ENCODE data around the gene FLNB. TPM values are rescaled to one million over a fixed set of nuclear protein-coding genes. Genes with fewer than 3 reads are reported as not detected.
A peak's percentile ranks its signal among the peaks of the same experiment; 100 is the strongest.

FLNB gene
- total RNA-seq, 1 experiment from 2014 or later = 315 TPM

DNA sequence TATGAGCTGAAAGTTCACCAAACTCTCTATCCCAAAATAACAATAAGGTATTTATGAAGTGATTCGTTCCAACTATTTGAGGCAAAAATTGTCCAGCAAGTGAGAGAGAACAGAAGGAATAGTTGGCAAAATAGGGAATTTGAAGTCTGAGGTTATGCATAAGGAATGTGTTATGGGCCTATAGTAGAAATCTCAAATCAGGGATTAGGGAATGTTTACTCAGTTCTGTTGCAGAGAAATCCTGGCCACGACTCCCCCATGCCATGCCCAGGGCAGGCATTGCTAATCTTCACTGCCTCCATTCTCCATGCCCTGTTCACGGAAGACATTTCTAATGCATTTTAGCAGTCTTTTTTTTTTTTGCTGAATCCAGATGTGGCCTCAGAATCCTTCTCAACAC is 58.6 kb downstream of the FLNB start:
- Mint-ChIP-seq H3K27ac (ENCODE audit: unreplicated experiment) (peak overlapping the region; percentile 79), H3K4me3 (ENCODE audit: unreplicated experiment) (peak overlapping the region; percentile 45), H3K4me1 (ENCODE audit: low read depth, unreplicated experiment) (peaks cover 41% of the 10 kb centered on the region), H3K36me3 (ENCODE audit: insufficient read depth, unreplicated experiment) (peaks cover 64% of the 10 kb centered on the region), H3K27me3 (ENCODE audit: insufficient read depth, unreplicated experiment) (no peaks in the 10 kb centered on the region), H3K9me3 (ENCODE audit: unreplicated experiment) (no peaks in the 10 kb centered on the region)
- Histone ChIP-seq H3K9me3 (no peaks in the 10 kb centered on the region), H3K4me1 (peaks cover 92% of the 10 kb centered on the region), H3K36me3 (ENCODE audit: control insufficient read depth, insufficient read depth, low read length) (no peaks in the 10 kb centered on the region; the same call in 1 of the 2 replicates), H3K27me3 (replicated peaks; ENCODE audit: control insufficient read depth, insufficient read depth, low read length) (no peaks in the 10 kb centered on the region), H3K4me3 (ENCODE audit: low read depth, low read length) (no peak overlapping the region)
- intact Hi-C loops (cut with micrococcal nuclease; ENCODE audit: unreplicated experiment) = no loop called here
- DNase-seq = no peak
- BruUV-seq (replicated peaks) = no TSS peak
- ChIA-PET POLR2A (interaction anchor here (0.5 kb wide), 1 partner anchor 22 kb away, joined by 3 read pairs; no protein-coding TSS in a partner anchor), CTCF (no interaction called here)
- TF ChIP-seq, protein P1, sequence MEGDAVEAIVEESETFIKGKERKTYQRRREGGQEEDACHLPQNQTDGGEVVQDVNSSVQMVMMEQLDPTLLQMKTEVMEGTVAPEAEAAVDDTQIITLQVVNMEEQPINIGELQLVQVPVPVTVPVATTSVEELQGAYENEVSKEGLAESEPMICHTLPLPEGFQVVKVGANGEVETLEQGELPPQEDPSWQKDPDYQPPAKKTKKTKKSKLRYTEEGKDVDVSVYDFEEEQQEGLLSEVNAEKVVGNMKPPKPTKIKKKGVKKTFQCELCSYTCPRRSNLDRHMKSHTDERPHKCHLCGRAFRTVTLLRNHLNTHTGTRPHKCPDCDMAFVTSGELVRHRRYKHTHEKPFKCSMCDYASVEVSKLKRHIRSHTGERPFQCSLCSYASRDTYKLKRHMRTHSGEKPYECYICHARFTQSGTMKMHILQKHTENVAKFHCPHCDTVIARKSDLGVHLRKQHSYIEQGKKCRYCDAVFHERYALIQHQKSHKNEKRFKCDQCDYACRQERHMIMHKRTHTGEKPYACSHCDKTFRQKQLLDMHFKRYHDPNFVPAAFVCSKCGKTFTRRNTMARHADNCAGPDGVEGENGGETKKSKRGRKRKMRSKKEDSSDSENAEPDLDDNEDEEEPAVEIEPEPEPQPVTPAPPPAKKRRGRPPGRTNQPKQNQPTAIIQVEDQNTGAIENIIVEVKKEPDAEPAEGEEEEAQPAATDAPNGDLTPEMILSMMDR (IDR thresholded peaks at IDR 0.05; ENCODE audit: insufficient read depth in 1 of 2, low read depth in 1 of 2, low read length in 1 of 2, severe bottlenecking in 1 of 2, unreplicated experiment in 1 of 2) = no peak

DNA sequence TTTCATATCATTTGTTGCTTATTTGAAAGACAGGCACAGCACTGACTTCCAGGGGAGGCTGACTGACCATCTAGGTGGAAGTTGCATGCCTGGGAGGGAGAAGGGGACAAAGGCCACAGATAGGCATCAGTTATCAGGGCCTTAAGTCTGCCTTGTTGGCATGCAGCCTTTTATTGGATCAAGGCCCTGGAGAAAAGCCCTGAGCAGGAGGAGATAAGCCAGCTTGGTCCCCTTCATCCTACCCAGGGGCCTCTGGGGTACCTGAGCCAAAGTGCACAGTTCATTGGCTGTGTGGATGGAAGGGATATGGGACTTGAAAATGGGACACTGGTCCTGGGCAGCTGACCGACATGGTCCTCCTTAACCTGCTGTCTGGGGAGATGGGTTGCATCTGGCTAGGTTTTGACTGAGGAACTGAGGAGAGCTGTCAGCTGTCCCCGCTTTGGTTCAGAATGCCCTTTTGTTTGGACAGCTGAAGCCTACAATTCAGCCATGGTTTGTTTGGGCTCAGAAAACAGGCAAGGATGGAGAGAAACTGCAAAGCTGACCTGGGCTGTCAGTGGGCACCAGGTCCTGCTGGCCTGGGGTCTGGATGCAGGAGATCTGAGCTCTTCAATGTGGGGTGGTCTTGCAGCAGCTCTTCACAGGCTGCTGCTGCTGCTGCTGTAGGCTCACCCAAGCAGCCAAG is 60.0 kb downstream of the FLNB start:
- TF ChIP-seq, protein P1 (IDR thresholded peaks at IDR 0.05; ENCODE audit: insufficient read depth in 1 of 2, low read depth in 1 of 2, low read length in 1 of 2, severe bottlenecking in 1 of 2, unreplicated experiment in 1 of 2) = no peak
- Histone ChIP-seq H3K4me3 (ENCODE audit: low read depth, low read length) (no peak overlapping the region), H3K27me3 (replicated peaks; ENCODE audit: control insufficient read depth, insufficient read depth, low read length) (no peaks in the 10 kb centered on the region), H3K4me1 (peaks cover 92% of the 10 kb centered on the region), H3K9me3 (no peaks in the 10 kb centered on the region), H3K36me3 (ENCODE audit: control insufficient read depth, insufficient read depth, low read length) (no peaks in the 10 kb centered on the region; the same call in 1 of the 2 replicates)
- TSS peak; percentile 33 for BruUV-seq (replicated peaks)
- peaks cover 68% of the 10 kb centered on the region for H3K36me3 Mint-ChIP-seq (ENCODE audit: insufficient read depth, unreplicated experiment)
- CTCF ChIA-PET = interaction anchor here (1.0 kb wide), 1 partner anchor 61 kb away, joined by 3 read pairs; no protein-coding TSS in a partner anchor
- POLR2A ChIA-PET = interaction anchor here (0.8 kb wide), 1 partner anchor 9 kb away, joined by 7 read pairs; no protein-coding TSS in a partner anchor
- intact Hi-C loops (cut with micrococcal nuclease; ENCODE audit: unreplicated experiment) = loop anchor here (1.0 kb wide), 1 partner anchor 9 kb away; no protein-coding TSS in a partner anchor
- peak; percentile 78 to 90 for DNase-seq
- H3K4me3 Mint-ChIP-seq (ENCODE audit: unreplicated experiment) = peak overlapping the region; percentile 58
- peaks cover 42% of the 10 kb centered on the region for H3K4me1 Mint-ChIP-seq (ENCODE audit: low read depth, unreplicated experiment)
- no peaks in the 10 kb centered on the region for H3K9me3 Mint-ChIP-seq (ENCODE audit: unreplicated experiment)
- H3K27me3 Mint-ChIP-seq (ENCODE audit: insufficient read depth, unreplicated experiment) = no peaks in the 10 kb centered on the region
- H3K27ac Mint-ChIP-seq (ENCODE audit: unreplicated experiment) = peak overlapping the region; percentile 72

DNA sequence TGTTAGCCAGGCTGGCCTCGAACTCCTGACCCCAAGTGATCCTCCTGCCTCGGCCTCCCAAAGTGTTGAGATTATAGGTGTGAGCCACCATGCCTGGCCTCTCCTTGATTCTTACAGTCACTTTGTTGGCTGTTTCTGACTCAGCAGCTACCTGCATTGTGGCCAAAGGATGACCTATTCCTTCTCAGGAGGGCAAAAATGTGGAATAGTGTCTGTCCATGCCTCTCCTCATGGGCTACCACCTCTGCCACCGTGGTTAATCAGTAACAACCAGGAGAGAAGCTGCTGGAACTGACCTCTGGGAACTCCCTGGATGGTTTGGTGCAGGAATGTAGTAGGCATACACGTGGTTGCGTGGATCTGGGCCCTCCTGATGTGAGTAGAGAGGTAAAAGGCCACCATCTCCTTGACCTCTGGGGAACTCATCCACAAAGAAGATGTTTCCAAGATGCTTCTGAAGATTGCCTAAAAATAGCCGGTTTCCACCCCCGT is 63.3 kb downstream of the FLNB start:
- no peaks in the 10 kb centered on the region; the same call in 1 of the 2 replicates for H3K36me3 ChIP-seq (ENCODE audit: control insufficient read depth, insufficient read depth, low read length)
- Mint-ChIP-seq H3K36me3 (ENCODE audit: insufficient read depth, unreplicated experiment) (peaks cover 81% of the 10 kb centered on the region), H3K9me3 (ENCODE audit: unreplicated experiment) (no peaks in the 10 kb centered on the region), H3K27ac (ENCODE audit: unreplicated experiment) (peak overlapping the region; percentile 57), H3K27me3 (ENCODE audit: insufficient read depth, unreplicated experiment) (no peaks in the 10 kb centered on the region), H3K4me1 (ENCODE audit: low read depth, unreplicated experiment) (peaks cover 55% of the 10 kb centered on the region), H3K4me3 (ENCODE audit: unreplicated experiment) (no peak overlapping the region)
- CTCF ChIA-PET = no interaction called here
- TF ChIP-seq, protein P1 (IDR thresholded peaks at IDR 0.05; ENCODE audit: insufficient read depth in 1 of 2, low read depth in 1 of 2, low read length in 1 of 2, severe bottlenecking in 1 of 2, unreplicated experiment in 1 of 2) = no peak
- no peaks in the 10 kb centered on the region for H3K27me3 ChIP-seq (replicated peaks; ENCODE audit: control insufficient read depth, insufficient read depth, low read length)
- no TSS peak for BruUV-seq (replicated peaks)
- peak; percentile 69 to 83 for DNase-seq
- intact Hi-C loops (cut with micrococcal nuclease; ENCODE audit: unreplicated experiment) = no loop called here
- H3K9me3 ChIP-seq = no peaks in the 10 kb centered on the region
- POLR2A ChIA-PET = interaction anchor here (0.5 kb wide), 1 partner anchor 46 kb away, joined by 4 read pairs; no protein-coding TSS in a partner anchor
- H3K4me3 ChIP-seq (ENCODE audit: low read depth, low read length) = no peak overlapping the region
- peaks cover 82% of the 10 kb centered on the region for H3K4me1 ChIP-seq

All from Caco-2 (cell line).